Thoracic aorta (tissue), 2 donors: ENCODE results near the gene RRP36. TPM values are rescaled to one million over a fixed set of nuclear protein-coding genes. Genes with fewer than 3 reads are reported as not detected.
"Not testable (repeated sequence)": the region's sequence is repeated elsewhere in the genome, so short reads cannot be mapped to it uniquely, and the experiment has no call there.

Experiments used
- ATAC-seq: fragments of 150-250 bp; one replicate; pipeline ENCODE4 v1.8.0; 2017; ENCODE audit warnings: low read depth; ENCODE audit not compliant: insufficient number of reproducible peaks, low FRiP score
- DNase-seq: peaks from one replicate; pipeline ENCODE4 v3.0.0-alpha.2; 2020; ENCODE audit warnings: low spot score
- H3K27ac ChIP-seq, 2 donors: fragments of 200-600 bp; sonication (generic); 1 replicate in 1 of 2; 2 replicates in 1 of 2; pipeline ENCODE4 v1.5.1; 2016; ENCODE audit warnings: mild to moderate bottlenecking in 2 of 2, moderate library complexity in 2 of 2
- H3K27me3 ChIP-seq: fragments of 200-600 bp; sonication (generic); replicated peaks from 2 replicates; pipeline ENCODE4 v1.6.0; 2016; ENCODE audit warnings: mild to moderate bottlenecking; ENCODE audit not compliant: insufficient read depth
- H3K36me3 ChIP-seq: fragments of 200-600 bp; sonication (generic); one replicate; pipeline ENCODE4 v1.5.1; 2016
- H3K4me1 ChIP-seq, 2 donors: fragments of 200-600 bp; sonication (generic); 1 replicate in 1 of 2; 2 replicates in 1 of 2; pipeline versions ENCODE4 v1.5.1 to v1.6.0; 2016; ENCODE audit warnings: low read depth in 2 of 2, mild to moderate bottlenecking in 1 of 2; ENCODE audit not compliant: control insufficient read depth in 1 of 2
- H3K4me3 ChIP-seq: fragments of 200-600 bp; sonication (generic); 2 replicates; pipeline ENCODE4 v1.5.1; 2016; ENCODE audit warnings: mild to moderate bottlenecking
- H3K9me3 ChIP-seq: fragments of 200-600 bp; sonication (generic); 2 replicates; pipeline ENCODE4 v1.5.1; 2016
- CTCF ChIP-seq: fragments of 200-600 bp; sonication (generic); IDR thresholded peaks from one replicate; pipeline ENCODE4 v1.5.1; 2019; ENCODE audit warnings: antibody characterized with exemption
- total RNA-seq, 2 donors: library from RNA; depleted of rRNA; stranded (reverse); fragments of >200 nt; gene quantifications; one replicate each; pipeline versions ENCODE4 v1.1.0 to v1.2.3, GENCODE V29; 2016

Gene RRP36
- total RNA-seq, 2 donors from 2014 or later: 61.6 to 76.2 TPM

DNA sequence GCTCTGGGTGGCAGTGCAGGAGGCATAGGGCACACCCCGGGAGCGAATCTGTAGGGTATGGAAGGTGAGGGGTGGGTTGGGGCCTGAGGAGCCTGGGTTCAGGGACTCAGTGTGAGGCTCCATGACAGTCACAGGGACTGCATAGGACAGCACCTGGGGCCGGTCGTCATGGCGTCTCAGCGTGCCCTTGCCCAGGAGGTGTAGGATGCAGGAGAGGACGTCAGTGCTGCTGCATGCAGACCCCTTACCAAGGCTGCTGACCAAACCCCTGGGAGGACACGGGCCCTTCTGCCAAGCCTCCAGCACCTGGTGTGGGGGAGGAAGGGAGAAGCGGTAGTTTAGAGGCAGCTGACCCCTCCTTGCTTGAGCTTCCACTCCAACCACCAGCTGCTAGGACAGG lies 16.3 kb downstream of the RRP36 start:
- no peaks in the 10 kb centered on the region for H3K27me3 ChIP-seq
- DNase-seq (no peak), ATAC-seq (no peak)
- no peak overlapping the region for H3K27ac ChIP-seq
- no peak overlapping the region for H3K4me3 ChIP-seq
- no peaks in the 10 kb centered on the region for H3K9me3 ChIP-seq
- H3K36me3 ChIP-seq: peaks cover 35% of the 10 kb centered on the region
- no peaks in the 10 kb centered on the region for H3K4me1 ChIP-seq
- TF ChIP-seq CTCF: no peak

DNA sequence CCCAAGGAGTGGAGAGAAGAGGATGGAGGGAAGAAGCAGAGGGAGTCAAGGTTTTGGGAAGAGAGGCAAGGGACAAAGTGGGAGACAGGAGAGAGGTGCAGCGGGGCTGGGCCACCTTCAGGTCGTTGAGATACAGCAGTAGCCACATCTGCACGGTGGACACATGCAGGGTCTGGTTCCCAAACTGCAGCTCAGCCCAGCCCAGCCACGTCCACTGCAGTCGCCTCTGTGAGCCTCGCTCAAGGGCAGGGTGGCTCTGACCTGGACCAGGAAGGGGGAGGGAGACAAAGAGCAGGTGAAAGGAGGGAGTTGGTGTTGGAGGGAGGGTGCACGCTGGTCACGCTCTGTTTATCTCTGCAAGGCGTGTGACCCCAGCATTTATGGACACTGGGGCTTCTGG lies 17.3 kb downstream of the RRP36 start:
- no peak for DNase-seq

GRCh38 chr6:43040542-43041257 lies 19.3 kb downstream of the RRP36 start:
- DNase-seq: no peak

More for the DNA sequence above, 17.3 kb downstream of the RRP36 start:
- ATAC-seq: no peak
- TF ChIP-seq CTCF: no peak
- Histone ChIP-seq H3K4me3 (no peak overlapping the region), H3K27me3 (no peaks in the 10 kb centered on the region), H3K9me3 (no peaks in the 10 kb centered on the region), H3K27ac (no peak overlapping the region), H3K36me3 (peaks cover 44% of the 10 kb centered on the region), H3K4me1 (no peaks in the 10 kb centered on the region)

GRCh38 chr6:43041475-43041874 lies 20.1 kb downstream of the RRP36 start:
- peaks cover 48% of the 10 kb centered on the region for H3K36me3 ChIP-seq
- not testable (repeated sequence) for H3K9me3 ChIP-seq, H3K4me1 ChIP-seq, H3K4me3 ChIP-seq, DNase-seq, H3K27ac ChIP-seq, H3K27me3 ChIP-seq, ATAC-seq

More at GRCh38 chr6:43040542-43041257, 19.3 kb downstream of the RRP36 start:
- no peak overlapping the region for H3K4me3 ChIP-seq
- no peak for ATAC-seq
- no peaks in the 10 kb centered on the region for H3K27me3 ChIP-seq
- H3K27ac ChIP-seq: no peak overlapping the region
- peaks cover 45% of the 10 kb centered on the region for H3K36me3 ChIP-seq
- no peaks in the 10 kb centered on the region for H3K9me3 ChIP-seq
- no peaks in the 10 kb centered on the region for H3K4me1 ChIP-seq
- no peak for TF ChIP-seq CTCF

GRCh38 chr6:43043310-43043709 lies 21.9 kb downstream of the RRP36 start:
- ATAC-seq (no peak), DNase-seq (no peak)
- Histone ChIP-seq H3K27ac (no peak overlapping the region), H3K36me3 (peaks cover 32% of the 10 kb centered on the region), H3K4me3 (no peak overlapping the region), H3K4me1 (no peaks in the 10 kb centered on the region), H3K9me3 (no peaks in the 10 kb centered on the region), H3K27me3 (no peaks in the 10 kb centered on the region)
- no peak for TF ChIP-seq CTCF
